Colonic mucosa (tissue), 4 donors: ENCODE data around the gene DIPK1B. TPM values are rescaled to one million over a fixed set of nuclear protein-coding genes. Genes with fewer than 3 reads are reported as not detected.
"Not testable (repeated sequence)": the region's sequence is repeated elsewhere in the genome, so short reads cannot be mapped to it uniquely, and the experiment has no call there.

ENCODE experiments used
- DNase-seq: peaks from one replicate; pipeline ENCODE4 v3.0.0-alpha.2; 2020
- H3K27ac ChIP-seq: fragments of 200-600 bp; one replicate; pipeline ENCODE4 v1.8.0; 2021
- H3K27me3 ChIP-seq: fragments of 200-600 bp; one replicate; pipeline ENCODE4 v1.8.0; 2021
- H3K36me3 ChIP-seq: fragments of 200-600 bp; one replicate; pipeline ENCODE4 v1.8.0; 2021
- H3K4me1 ChIP-seq: fragments of 200-600 bp; one replicate; pipeline ENCODE4 v1.8.0; 2021; ENCODE audit warnings: mild to moderate bottlenecking
- H3K4me3 ChIP-seq: fragments of 200-600 bp; one replicate; pipeline ENCODE4 v1.8.0; 2021
- H3K9ac ChIP-seq, 2 donors: one replicate each; pipeline ENCODE4 v1.7.0; 2013; ENCODE audit warnings: control low read depth in 2 of 2, low read depth in 2 of 2, low read length in 2 of 2
- H3K9me3 ChIP-seq: fragments of 200-600 bp; one replicate; pipeline ENCODE4 v1.8.0; 2021
- CTCF ChIP-seq: fragments of 200-600 bp; IDR thresholded peaks from one replicate; pipeline ENCODE4 v1.8.0; 2022; ENCODE audit warnings: antibody characterized with exemption, mild to moderate bottlenecking
- intact Hi-C: fragments of 100-400 bp; cut with DNase I; formaldehyde crosslinking; loops from one replicate; pipeline ENCODE4 v1.14.1; 2022
- total RNA-seq, 2 donors: library from RNA; stranded (reverse); fragmentation: NEBNext Ultra II Directional in 1 of 2; extraction: Animal tissue kit (Norgen Biotek cat#: 25700) in 1 of 2; gene quantifications; one replicate each; pipeline ENCODE4 v1.2.1, GENCODE V29; 2021
- donor health status: healthy.
- donor health status: DM: no; HTN: no; CAD: no.
- donor health status: DM: no; HTN: no; CAD: no.

The DIPK1B gene
- total RNA-seq, 2 donors from 2014 or later = 0.82 to 2.8 TPM

DNA sequence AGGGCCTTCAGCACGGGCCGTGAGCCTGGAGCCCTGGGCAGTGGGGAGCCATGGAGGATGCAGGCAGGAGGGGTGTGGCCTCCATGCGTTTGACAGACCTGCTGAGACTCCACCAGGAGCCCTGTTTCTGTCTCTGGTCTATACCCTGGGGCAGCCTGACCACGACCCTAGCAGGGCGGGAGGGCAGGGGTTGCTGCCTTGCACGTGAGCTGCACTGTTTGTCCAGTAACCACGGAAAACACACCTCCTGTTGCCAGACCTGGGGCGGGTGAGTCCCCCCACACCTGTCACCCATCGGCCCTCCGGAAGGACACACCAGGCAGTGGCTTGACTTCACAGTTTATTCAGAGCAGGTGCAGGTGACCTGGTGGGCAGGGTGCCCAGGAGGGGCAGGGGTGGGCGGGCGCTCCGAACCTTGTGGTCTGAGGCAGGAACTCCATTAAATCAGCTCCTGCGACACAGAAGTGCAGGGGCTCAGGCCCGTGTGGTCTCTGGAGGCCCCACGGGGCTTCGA is 41.7 kb downstream of the DIPK1B start:
- no peak overlapping the region for H3K27ac ChIP-seq

DNA sequence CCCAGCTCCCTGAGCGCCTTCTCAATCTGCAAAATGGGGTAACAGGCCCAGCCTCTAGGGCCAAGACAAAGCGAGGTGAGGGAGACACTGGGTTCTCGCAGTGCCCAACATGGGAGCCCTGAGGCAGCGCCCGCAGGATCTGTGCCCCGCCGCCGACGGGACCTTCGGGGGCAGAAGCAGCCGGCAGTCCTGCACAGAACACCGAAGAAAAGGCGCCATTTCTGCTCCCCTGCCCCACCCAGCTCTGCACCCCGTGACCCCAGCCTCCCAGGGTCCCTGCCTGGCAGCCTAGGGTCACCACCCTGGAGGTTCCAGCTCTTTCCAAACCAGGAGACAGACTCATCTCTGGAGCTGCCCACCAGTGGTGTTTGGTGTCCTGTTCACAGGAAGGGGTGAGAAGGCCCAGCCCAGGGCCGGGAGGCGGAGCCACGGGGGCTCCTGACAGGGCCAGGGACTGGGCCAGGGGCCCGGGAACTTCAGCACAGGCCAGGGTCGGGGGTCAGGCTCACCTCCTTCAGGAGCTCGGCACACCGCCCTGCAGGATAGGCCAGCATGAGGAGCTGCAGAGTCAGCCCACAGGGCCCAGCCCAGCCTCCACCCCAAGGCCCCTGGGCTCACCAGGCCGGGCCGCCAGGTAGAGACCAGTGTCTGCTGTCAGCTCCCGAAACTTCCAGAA is 42.4 kb downstream of the DIPK1B start:
- Histone ChIP-seq H3K27me3 (no peaks in the 10 kb centered on the region), H3K4me1 (no peaks in the 10 kb centered on the region), H3K4me3 (no peak overlapping the region), H3K9me3 (no peaks in the 10 kb centered on the region), H3K36me3 (no peaks in the 10 kb centered on the region), H3K27ac (no peak overlapping the region), H3K9ac (no peak overlapping the region)
- intact Hi-C loops = no loop called here
- DNase-seq = no peak
- no peak for TF ChIP-seq CTCF

More for the DNA sequence above, 41.7 kb downstream of the DIPK1B start:
- intact Hi-C loops = no loop called here
- Histone ChIP-seq H3K27me3 (no peaks in the 10 kb centered on the region), H3K4me3 (no peak overlapping the region), H3K36me3 (no peaks in the 10 kb centered on the region), H3K9me3 (no peaks in the 10 kb centered on the region), H3K9ac (no peak overlapping the region), H3K4me1 (no peaks in the 10 kb centered on the region)
- no peak for TF ChIP-seq CTCF
- no peak for DNase-seq

DNA sequence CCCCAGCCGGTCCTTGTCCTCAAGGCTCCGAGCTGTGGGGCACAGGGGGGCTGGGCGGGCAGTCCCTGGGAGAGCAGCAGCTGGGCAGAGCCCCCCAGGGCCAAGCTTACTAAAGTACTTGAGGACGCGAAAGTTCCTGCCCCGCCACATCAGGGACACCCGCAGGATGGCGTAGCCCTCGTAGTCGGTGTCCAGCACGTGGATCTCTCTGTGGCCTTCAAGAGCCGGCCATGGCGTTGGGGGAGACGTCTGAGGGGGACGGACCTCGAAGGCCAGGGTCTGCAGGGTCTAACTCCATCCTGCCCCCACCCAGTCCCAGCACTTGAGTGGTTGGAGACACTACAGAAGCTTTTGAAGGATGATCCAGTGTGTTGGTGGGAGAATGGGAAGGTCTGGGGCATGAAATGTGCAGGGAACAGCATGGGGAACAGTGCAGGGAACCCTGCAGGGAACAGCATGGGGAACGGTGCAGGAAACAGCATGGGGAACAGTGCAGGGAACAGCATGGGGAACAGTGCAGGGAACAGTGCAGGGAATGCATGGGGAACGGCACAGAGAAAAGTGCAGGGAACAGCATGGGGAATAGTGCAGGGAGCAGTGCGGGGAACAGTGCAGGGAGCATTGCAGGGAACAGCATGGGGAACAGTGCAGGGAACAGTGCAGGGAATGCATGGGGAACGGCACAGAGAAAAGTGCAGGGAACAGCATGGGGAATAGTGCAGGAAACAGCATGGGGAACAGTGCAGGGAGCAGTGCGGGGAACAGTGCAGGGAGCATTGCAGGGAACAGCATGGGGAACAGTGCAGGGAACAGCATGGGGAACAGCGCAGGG is 43.1 kb downstream of the DIPK1B start:
- H3K4me1 ChIP-seq, H3K27me3 ChIP-seq, H3K27ac ChIP-seq, DNase-seq, H3K4me3 ChIP-seq, intact Hi-C loops, H3K36me3 ChIP-seq, H3K9ac ChIP-seq, H3K9me3 ChIP-seq: not testable (repeated sequence)

- Histone ChIP-seq H3K4me3 (no peak overlapping the region), H3K36me3 (no peaks in the 10 kb centered on the region), H3K9ac (no peak overlapping the region), H3K9me3 (no peaks in the 10 kb centered on the region), H3K27ac (no peak overlapping the region), H3K27me3 (no peaks in the 10 kb centered on the region), H3K4me1 (no peaks in the 10 kb centered on the region)
- TF ChIP-seq CTCF = no peak
- intact Hi-C loops = no loop called here
- no peak for DNase-seq
Observed at GRCh38 chr9:136756134-136756438, 43.7 kb downstream of the DIPK1B start.

DNA sequence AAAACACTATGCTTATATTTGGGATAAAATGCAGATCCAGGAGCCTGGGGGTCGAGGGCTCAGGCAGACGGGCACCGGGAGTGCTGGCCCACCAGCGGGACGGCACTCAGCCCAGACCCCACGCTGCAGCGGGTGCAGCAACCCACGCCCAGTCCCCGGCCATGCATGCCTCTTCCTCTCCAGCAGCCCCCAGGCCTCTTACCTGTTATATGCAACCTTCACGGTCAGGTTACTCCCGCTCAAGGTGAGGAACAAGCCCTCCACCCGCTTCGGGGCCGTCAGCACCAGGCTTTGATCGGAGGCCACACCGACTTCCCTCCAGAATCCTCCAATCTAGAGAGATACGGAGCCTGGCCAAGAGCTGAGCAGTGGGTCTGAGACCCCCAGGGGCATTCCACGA is 44.5 kb downstream of the DIPK1B start:
- Histone ChIP-seq H3K36me3 (no peaks in the 10 kb centered on the region), H3K9me3 (no peaks in the 10 kb centered on the region), H3K4me3 (no peak overlapping the region), H3K27me3 (no peaks in the 10 kb centered on the region), H3K27ac (no peak overlapping the region), H3K9ac (peak overlapping the region in 1 of 2 donors; percentile 50), H3K4me1 (no peaks in the 10 kb centered on the region)
- intact Hi-C loops = no loop called here
- no peak for DNase-seq
- no peak for TF ChIP-seq CTCF

DNA sequence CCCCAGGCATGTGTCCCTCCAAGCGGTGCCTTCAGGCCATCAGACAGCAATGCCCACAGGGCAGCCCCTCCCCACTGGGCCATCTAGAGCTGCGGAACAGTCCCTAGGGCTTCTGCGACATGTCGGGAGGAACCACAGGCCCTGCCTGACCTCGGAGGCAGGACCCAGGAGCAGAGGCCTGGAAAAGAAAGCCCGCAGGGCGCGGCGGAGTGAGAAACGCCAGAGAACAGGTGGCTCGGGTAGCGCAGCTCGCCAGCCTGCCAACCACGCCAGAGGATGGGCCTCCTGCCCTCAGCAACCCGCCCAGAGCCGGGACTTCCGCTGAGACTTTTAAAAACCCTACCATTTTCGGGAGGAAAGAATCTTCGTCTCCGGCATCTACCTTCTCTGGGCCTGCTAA is 45.0 kb downstream of the DIPK1B start:
- no peaks in the 10 kb centered on the region for H3K36me3 ChIP-seq
- H3K4me1 ChIP-seq = no peaks in the 10 kb centered on the region
- TF ChIP-seq CTCF = no peak
- H3K4me3 ChIP-seq = no peak overlapping the region
- no peaks in the 10 kb centered on the region for H3K27me3 ChIP-seq
- H3K9me3 ChIP-seq = no peaks in the 10 kb centered on the region
- peak overlapping the region in 1 of 2 donors; percentile 50 for H3K9ac ChIP-seq
- DNase-seq = no peak
- H3K27ac ChIP-seq = no peak overlapping the region
- intact Hi-C loops = no loop called here
